HG02981 (cell line): ENCODE measurements around the gene DGKD.

Experiments
- ATAC-seq: cut with Tn5 transposase; IDR thresholded peaks from one replicate; pipeline ENCODE4 v1.9.1; 2021; ENCODE audit warnings: mild to moderate bottlenecking, moderate library complexity; ENCODE audit not compliant: unreplicated experiment

DGKD gene

DNA sequence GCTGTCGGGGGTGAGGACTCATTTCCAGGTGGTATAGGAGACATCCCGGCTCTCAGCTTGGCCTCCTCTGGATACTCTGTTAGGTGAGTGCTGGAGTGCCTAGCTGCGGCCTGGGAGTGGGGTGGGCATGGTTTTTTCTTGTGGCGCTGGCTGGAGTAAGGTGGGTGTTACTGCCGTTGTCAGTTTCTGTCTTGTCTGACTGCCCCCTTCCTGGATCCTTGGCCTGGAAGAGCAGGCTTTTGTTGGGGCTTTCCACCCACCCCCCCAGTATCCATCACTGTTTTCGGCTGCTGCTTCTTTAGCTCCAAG, 69.2 kb downstream of the DGKD start:
- ATAC-seq: no peak

- ATAC-seq: no peak
Observed at GRCh38 chr2:233424154-233424951, 70.1 kb downstream of the DGKD start.

DNA sequence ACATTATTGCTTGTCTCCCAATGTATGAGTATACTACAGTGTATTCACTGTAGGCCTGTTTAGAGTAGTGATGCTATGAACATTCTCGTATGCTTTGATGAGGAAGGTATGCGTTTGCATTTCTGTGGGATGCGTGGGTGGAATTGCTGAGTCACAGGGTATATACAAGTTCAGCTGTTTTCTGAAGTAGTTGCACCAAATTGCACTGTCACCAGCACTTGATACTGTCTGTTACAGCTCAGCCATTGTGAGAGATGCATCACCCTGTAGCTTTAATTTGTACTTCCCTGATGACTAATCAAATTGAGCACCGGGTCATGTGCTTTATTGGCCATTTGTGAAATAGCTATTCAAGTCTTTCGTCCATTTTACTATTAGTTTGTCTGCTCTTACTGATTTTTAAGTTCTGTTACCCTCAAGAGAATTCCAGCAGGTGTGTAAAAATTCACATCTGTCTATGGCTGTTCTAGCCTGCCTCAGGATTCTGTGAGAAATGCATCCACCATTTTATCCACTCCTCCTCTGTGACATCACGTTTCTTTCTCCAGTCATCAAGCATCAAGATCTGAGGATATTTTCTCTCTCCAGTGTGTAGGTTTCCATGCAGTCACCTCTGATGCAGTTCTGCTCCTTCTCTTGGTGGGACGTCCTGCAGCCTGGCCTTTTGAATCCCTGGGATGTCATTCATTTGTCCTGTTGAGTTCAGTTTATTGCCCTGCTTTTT, 72.5 kb downstream of the DGKD start:
- no peak for ATAC-seq

DNA sequence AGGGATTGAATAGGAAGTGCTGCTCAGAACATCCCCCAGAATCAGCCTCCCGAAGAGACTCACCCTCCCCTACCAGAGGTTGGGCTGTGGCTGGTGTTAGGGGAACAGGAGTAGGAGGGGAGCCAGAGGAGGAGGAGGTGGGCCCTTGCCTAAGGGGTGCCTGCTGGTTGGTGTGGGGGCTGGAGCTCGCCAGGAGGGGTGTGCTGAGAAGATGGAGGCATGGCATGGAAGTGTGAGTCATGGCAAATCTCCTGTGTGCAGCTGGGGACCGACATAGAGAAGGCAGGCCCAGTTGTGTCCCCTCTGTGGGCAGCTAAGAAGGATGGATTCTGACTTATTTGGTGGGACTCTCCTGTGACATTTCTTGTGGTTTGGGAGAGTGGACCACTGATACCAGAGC, 73.7 kb downstream of the DGKD start:
- ATAC-seq: no peak

DNA sequence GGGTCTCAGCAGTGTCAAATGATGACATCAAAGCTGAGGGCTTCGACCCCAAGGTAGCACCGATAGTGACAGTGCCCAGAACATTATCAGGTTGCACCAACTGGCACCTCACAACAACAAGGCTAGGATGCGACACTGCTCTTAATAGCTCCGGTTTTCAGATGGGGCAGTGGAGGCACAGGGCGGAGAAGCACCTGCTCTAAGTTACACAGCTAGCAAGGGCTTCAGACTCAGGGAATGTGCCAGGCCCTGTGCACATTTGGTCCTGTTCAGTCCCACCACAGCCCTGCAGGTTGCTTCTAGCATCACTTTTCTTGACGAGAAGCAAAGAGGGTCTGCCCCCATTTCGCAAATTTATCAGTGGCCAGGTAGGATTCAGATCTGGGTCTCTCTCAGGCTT, 74.1 kb downstream of the DGKD start:
- no peak for ATAC-seq

DNA sequence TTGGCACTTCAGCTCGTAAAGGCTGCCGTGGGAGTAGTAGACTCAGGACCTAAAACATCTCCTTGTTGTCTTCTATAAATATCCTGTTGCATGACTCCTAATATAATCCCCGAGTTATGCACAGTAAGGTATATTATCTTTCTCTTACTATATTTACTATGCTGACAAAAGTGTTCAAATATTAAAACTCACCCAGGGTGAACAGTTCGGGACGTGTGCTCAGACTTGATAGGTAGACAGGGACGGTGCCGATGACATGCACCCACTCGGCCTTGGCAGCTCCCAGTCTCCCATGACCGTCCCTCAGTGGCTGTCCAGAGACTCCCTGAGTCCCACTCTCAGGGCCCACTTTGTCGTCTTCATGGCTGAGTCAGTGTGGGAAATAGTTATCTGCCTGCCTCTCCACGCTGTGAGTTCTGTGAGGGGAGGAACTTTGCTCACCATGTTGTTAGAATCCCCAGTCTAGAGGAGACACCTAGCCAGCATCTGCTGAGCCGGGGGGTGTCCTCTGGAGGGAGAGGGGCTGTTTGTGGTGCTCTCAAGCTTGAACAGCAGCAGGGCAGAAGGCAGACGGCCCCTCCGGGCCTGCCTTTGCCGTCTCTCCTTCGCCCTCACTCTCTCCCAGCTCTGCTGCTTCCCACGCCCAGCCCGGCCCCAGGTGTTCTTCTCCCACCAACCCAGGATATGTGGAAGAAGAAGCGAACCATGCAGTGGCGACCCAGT, 75.0 kb downstream of the DGKD start:
- no peak for ATAC-seq

DNA sequence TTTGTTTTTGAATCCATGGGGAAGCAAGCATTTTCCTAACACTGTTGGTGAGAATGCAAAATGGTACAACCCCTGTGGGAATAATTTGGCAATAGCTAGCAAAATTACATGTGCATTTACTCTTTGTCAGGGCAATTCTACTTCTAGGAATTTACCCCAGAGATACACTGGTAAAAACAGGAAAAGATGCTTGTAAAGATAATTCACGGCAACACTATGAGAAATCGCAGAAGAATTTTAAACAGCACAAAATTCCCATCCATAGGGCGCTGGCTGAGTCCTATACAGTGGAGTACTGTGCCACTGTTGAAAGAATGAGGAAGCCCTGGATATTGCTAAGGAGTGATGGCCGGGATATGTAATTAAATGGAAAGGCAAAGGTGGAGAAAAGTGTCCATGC, 75.8 kb downstream of the DGKD start:
- no peak for ATAC-seq

DNA sequence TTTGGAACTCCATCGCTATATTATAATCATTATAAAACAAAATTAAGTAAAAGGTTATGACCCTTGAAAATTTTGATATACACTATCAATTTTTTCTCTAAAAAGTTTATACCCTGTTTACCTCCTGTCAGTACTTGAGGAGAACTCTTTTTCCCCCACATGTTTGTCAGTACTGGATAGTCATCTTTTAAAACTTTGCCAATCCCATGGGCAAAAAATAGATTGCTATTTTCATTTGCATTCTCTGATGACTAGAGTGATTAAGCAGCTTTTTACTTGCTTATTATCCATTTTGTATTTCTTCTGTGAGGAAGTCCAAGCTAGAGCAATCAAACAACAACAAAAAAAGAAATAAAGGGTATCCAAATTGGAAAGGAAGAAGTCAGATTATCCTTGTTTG, 76.4 kb downstream of the DGKD start:
- no peak for ATAC-seq

GRCh38 chr2:233433029-233433428, 78.7 kb downstream of the DGKD start:
- ATAC-seq: no peak

- no peak for ATAC-seq
Observed at GRCh38 chr2:233433794-233434193, 79.5 kb downstream of the DGKD start.

- no peak for ATAC-seq
Observed at GRCh38 chr2:233434666-233435330, 80.5 kb downstream of the DGKD start.

DNA sequence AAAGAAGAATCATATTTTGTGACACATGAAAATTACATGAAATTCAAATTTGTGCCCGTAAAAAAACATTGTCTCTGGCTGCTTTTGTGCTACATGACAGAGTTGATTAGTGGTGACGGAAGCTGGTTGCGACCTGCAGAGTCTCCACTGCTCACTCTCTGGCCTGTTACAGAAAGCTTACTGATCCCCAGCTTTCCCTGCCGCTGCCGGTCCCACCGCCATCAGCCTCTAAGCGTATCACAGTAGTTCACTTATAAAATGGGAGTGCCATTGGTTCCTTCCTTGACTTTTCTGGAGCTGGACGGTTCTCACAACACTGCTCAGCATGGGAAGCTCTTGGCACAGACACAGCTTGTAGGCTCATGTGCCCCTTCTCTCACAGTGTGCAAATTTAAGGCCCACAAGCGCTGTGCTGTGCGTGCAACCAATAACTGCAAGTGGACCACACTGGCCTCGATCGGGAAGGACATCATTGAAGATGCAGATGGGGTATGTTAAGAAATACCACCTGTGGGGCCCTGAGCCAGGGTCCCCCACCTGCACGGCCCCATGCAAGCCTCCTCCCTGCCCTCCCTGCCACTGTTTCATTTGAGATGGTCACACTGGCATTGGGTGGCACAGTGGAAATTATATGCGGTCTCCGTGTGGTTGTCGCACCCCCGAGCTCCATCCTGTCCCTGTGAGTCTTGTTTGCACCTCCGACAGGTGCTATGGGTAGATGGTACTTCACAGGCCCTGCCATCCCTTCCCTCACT, 81.3 kb downstream of the DGKD start:
- ATAC-seq: no peak

GRCh38 chr2:233436191-233436581, 81.9 kb downstream of the DGKD start:
- no peak for ATAC-seq

DNA sequence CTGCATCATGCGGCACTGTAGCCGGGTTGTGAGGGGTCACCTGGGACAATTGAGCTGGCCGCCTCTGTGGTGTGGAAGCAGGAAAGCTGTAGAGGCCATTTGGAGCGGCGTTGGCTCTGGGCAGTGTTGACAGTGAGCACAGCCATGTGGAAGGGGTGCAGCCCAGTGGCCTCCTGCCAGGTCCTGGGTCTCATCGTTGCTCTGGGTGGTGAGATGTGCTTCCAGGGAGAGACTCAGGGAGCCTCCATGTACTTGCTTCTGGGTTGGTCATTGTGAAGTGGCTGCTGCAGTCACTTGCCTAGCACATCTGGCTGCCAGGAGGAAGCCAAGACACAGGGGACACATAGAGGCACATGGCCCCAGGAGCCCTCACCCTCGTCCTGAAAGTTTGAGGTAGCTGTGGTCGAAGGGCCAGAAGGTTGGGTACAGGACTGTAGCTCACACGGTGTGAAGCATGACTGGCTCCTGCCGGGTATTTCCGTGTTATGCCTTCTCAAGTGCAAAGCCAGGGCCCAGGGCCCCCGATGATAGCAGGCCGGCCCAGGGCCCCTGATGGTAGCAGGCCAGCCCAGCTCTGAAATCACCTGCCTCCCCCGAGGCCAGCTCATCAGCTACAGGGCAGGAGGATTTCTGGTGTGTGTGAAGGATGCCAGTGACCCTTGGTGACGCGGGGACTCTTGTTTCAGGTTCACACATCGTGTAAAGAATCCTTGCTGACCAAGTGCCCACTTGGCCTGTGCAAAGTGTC, 82.6 kb downstream of the DGKD start:
- no peak for ATAC-seq

DNA sequence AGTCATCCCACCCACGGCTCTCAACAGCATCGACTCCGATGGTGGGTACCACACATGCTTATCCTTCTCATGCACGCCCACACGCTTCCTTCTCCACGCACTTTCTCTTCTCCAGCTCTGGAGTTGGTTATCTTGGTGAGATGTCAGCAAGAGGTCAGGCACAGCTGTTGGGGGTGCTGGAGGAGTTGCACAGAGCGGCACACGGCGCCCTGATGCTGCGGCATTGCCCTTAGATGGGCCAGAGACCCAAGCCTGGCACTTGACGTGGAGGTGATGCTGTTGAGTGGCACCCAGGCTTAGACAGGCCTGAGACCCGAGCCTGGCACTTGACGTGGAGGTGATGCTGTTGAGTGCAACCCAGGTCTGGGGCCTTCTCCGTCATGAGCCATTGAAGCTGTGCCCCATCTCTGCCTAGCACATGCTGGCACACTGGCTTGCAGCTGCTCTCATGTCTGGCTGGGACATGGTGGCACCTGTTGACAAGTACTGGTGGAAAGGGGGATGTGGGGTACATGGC, 83.2 kb downstream of the DGKD start:
- ATAC-seq: no peak

- ATAC-seq: no peak
Observed at GRCh38 chr2:233438573-233439147, 84.4 kb downstream of the DGKD start.

DNA sequence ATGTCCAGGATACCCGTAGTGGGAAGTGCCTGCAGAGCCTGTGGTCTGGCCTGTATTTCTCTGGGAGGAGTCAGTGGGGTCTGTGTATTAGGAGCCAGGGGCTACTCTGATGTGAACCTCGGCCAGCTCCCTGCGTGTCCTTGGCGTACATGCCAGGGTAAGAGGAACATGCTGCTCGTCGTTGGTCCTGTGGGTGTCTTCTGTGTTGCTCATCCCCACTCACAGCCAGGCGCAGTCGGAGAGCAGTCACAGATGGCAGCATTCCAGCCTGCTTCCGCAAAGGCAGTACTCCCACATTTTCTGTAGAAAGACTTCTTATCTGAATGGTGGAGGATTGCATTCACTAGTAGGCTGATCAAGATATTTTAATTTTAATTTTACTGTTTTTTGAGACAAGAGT, 84.9 kb downstream of the DGKD start:
- no peak for ATAC-seq

- no peak for ATAC-seq
Observed at GRCh38 chr2:233440314-233440713, 86.0 kb downstream of the DGKD start.

DNA sequence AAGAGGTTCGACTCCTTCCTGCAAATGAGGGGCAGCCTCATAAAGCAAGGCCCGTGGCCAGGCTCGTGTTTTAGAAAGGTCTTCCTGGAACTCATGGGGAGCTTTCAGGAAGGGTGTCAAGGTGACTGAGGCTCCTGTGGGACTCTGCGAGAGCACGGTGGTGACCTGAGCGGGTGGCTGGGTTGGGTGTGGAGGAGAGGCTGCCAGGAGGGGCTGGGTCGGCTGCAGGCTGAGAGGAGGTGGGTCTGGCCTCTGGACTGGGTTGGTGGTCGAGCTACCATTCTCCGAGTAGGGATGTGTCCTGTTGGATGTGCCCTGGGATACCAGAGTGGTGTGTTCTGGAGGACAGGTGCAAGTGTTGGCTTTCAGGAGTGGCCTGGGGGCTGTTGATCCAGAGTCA, 86.4 kb downstream of the DGKD start:
- no peak for ATAC-seq
